K562 (cell line): ENCODE results near the gene NF1. TPM values are rescaled to one million over a fixed set of nuclear protein-coding genes. Genes with fewer than 3 reads are reported as not detected.

Experiments used
- ATAC-seq: fragments of 200-7000 bp; cut with Tn5 transposase; 3 replicates; pipeline ENCODE4 v1.9.1; 2020; ENCODE audit warnings: moderate library complexity
- BruUV-seq: library from RNA; stranded (reverse); fragments of 400-500 nt; replicated peaks from 2 replicates; lab custom pipeline; 2021; lab: Mats Ljungman, UMichigan
- CTCF ChIA-PET: fragments of 300-600 bp; formaldehyde crosslinking; extraction: SDS; loops from one replicate; lab custom pipeline; 2021; ENCODE audit warnings: low intra/inter-chr PET ratio; lab: Yijun Ruan, JAX
- POLR2A ChIA-PET: fragments of 300-600, 350-650 bp; sonication (Branson Sonifier 250); formaldehyde crosslinking; extraction: SDS; loops from one replicate; lab custom pipeline; 2021; ENCODE audit warnings: antibody characterized with exemption, inconsistent platforms; lab: Yijun Ruan, JAX
- DNase-seq, 4 experiments: peaks; one replicate each; pipeline versions ENCODE4 v3.0.0 to v3.0.0-alpha.2; 2011 to 2018; ENCODE audit warnings: low spot score in 3 of 4, mixed read lengths in 3 of 4; ENCODE audit errors: extremely low read depth in 1 of 4
- FAIRE-seq: peaks from 2 replicates; lab custom pipeline; 2011; peaks lifted over from hg19 to GRCh38; lab: Jason Lieb, UNC
- H2AFZ ChIP-seq: 2 replicates; pipeline ENCODE4 v1.6.0; 2011; ENCODE audit warnings: low read depth, low read length, control low read depth, inconsistent platforms
- H3K27ac ChIP-seq: fragments of 200-600 bp; 3 replicates; pipeline ENCODE4 v1.8.0; 2011; ENCODE audit warnings: low read depth, mild to moderate bottlenecking, control low read depth, inconsistent platforms, low read length, moderate library complexity, mixed read lengths; ENCODE audit errors: extremely low read depth
- H3K27me3 ChIP-seq, 2 experiments: fragments of 300-600 bp in 1 of 2; 2 replicates in 1 of 2; 3 replicates in 1 of 2; pipeline versions ENCODE4 v1.6.0 to v1.8.0; 2011; ENCODE audit warnings: inconsistent platforms in 2 of 2, low read length in 2 of 2, mild to moderate bottlenecking in 1 of 2, mixed read lengths in 1 of 2, moderate library complexity in 1 of 2; ENCODE audit not compliant: control insufficient read depth in 2 of 2, insufficient read depth in 2 of 2
- H3K36me3 ChIP-seq: fragments of 300-600 bp; 3 replicates; pipeline ENCODE4 v1.8.0; 2011; ENCODE audit warnings: mild to moderate bottlenecking, low read length, inconsistent platforms; ENCODE audit not compliant: control insufficient read depth, insufficient read depth
- H3K4me1 ChIP-seq, 2 experiments: fragments of 200-600 bp in 1 of 2; replicated peaks in 1 of 2; 2 replicates in 1 of 2; 3 replicates in 1 of 2; pipeline versions ENCODE4 v1.5.1 to v1.8.0; 2011; ENCODE audit warnings: inconsistent platforms in 2 of 2, low read length in 2 of 2, mild to moderate bottlenecking in 1 of 2, mixed read lengths in 1 of 2, moderate library complexity in 1 of 2; ENCODE audit not compliant: control insufficient read depth in 2 of 2, insufficient read depth in 2 of 2
- H3K4me2 ChIP-seq: 2 replicates; pipeline ENCODE4 v1.6.1; 2011; ENCODE audit warnings: low read length, control low read depth, inconsistent platforms, mixed read lengths; ENCODE audit not compliant: insufficient read depth
- H3K4me3 ChIP-seq: fragments of 200-600 bp; sonication (generic), shearing (Covaris generic); 2 replicates; pipeline ENCODE4 v1.5.1; 2016; ENCODE audit warnings: control low read depth, inconsistent platforms
- H3K79me2 ChIP-seq: fragments of 200-600 bp; 3 replicates; pipeline ENCODE4 v1.8.0; 2011; ENCODE audit warnings: low read length, inconsistent platforms; ENCODE audit not compliant: control insufficient read depth, insufficient read depth
- H3K9ac ChIP-seq, 2 experiments: 2 replicates each; pipeline versions ENCODE4 v1.6.0 to v1.6.1; 2011; ENCODE audit warnings: low read depth in 2 of 2, low read length in 2 of 2, control low read depth in 1 of 2, inconsistent platforms in 1 of 2, mild to moderate bottlenecking in 1 of 2, mixed read lengths in 1 of 2; ENCODE audit not compliant: insufficient read depth in 1 of 2
- H3K9me1 ChIP-seq: one replicate; pipeline ENCODE4 v1.6.0; 2011; ENCODE audit warnings: inconsistent platforms, mild to moderate bottlenecking, low read length, moderate library complexity; ENCODE audit not compliant: control insufficient read depth, insufficient read depth
- H3K9me3 ChIP-seq: replicated peaks from 2 replicates; pipeline ENCODE4 v1.5.1; 2011; ENCODE audit warnings: low read depth, low read length, inconsistent platforms; ENCODE audit not compliant: control insufficient read depth, insufficient read depth
- H4K20me1 ChIP-seq: replicated peaks from 2 replicates; pipeline ENCODE4 v1.6.1; 2011; ENCODE audit warnings: low read length, inconsistent platforms, mixed read lengths; ENCODE audit not compliant: control insufficient read depth, insufficient read depth
- BRD4 ChIP-seq: fragments of 200-600 bp; sonication (generic); IDR thresholded peaks from 2 replicates; pipeline ENCODE4 v1.6.1; 2017; ENCODE audit warnings: inconsistent platforms
- ELF2 ChIP-seq: fragments of 250-450 bp; sonication (Bioruptor Pico); IDR thresholded peaks from 2 replicates; pipeline ENCODE4 v1.5.0; 2021; ENCODE audit warnings: mild to moderate bottlenecking
- MTA1 ChIP-seq: fragments of 450-650 bp; IDR thresholded peaks from 2 replicates; pipeline ENCODE4 v1.6.1; 2017; ENCODE audit warnings: borderline replicate concordance
- NR2C1 ChIP-seq, 2 experiments: fragments of 450-650 bp; IDR thresholded peaks; 2 replicates each; pipeline ENCODE4 v1.6.1; 2017; ENCODE audit warnings: mild to moderate bottlenecking in 2 of 2, antibody characterized with exemption in 1 of 2, inconsistent platforms in 1 of 2, missing compliant biosample characterization in 1 of 2, missing genetic modification characterization in 1 of 2
- TFAM ChIP-seq: fragments of 250-450 bp; sonication (Bioruptor Pico); conservative IDR thresholded peaks from 2 replicates; pipeline ENCODE4 v1.5.0; 2021; ENCODE audit warnings: mild to moderate bottlenecking, moderate library complexity
- YY1 ChIP-seq, 3 experiments: IDR thresholded peaks; 2 replicates each; pipeline ENCODE4 v1.6.1; 2011; ENCODE audit warnings: low read length in 2 of 3, mild to moderate bottlenecking in 2 of 3, moderate library complexity in 2 of 3, borderline replicate concordance in 1 of 3, control low read depth in 1 of 3, low read depth in 1 of 3; ENCODE audit not compliant: insufficient read depth in 3 of 3, insufficient replicate concordance in 2 of 3, control insufficient read depth in 1 of 3, insufficient read length in 1 of 3; ENCODE audit errors: extremely low read depth in 1 of 3
- ZBTB12 ChIP-seq: fragments of 250-450 bp; sonication (Bioruptor Pico); IDR thresholded peaks from 2 replicates; pipeline ENCODE4 v1.4.0; 2020
- WGBS: fragments of 100-300 bp; shearing (Covaris generic); methylation state at CpG from one replicate; pipeline ENCODE4 v1.1.6; 2016; ENCODE audit warnings: low coverage, mixed read lengths; ENCODE audit not compliant: insufficient coverage; ENCODE audit errors: missing lambda C conversion rate; 5-methylcytosine and 5-hydroxymethylcytosine counted together
- in situ Hi-C: fragments of 300-500 bp; cut with MboI; formaldehyde crosslinking; loops from 4 replicates; pipeline ENCODE4 v1.15.0; 2018; ENCODE audit warnings: inconsistent platforms, mixed read lengths
- intact Hi-C: fragments of 100-400 bp; cut with micrococcal nuclease; formaldehyde crosslinking; loops from 2 replicates; pipeline ENCODE4 v1.14.2; 2022
- polyA plus RNA-seq, 8 experiments: library from polyadenylated mRNA; depleted of rRNA in 4 of 8; stranded (reverse) in 5 of 8; unstranded in 3 of 8; fragments of >200 nt; fragmentation: Nextera tagmentation in 2 of 8; fragmentation: Illumina TruSeq in 1 of 8; extraction: Ambion mirVana in 2 of 8; extraction: Trizol in 1 of 8; gene quantifications; 2 replicates each; pipeline versions ENCODE4 v1.2.1 to v1.2.3, GENCODE V29; 2011 to 2014; ENCODE audit warnings: inconsistent platforms in 1 of 8, missing spikeins in 1 of 8
- total RNA-seq, 7 experiments: library from RNA; depleted of rRNA in 6 of 7; stranded (reverse); fragments of >200 nt in 6 of 7; fragmentation: Illumina TruSeq in 2 of 7; extraction: Trizol in 2 of 7; gene quantifications; 2 replicates each; pipeline versions ENCODE4 v1.2.1 to v1.2.3, GENCODE V29; 2011 to 2021; ENCODE audit warnings: low replicate concordance in 1 of 7

NF1 gene
- total and polyA plus RNA-seq, 9 of the 15 experiments (the other 6 are each of a cell fraction or from before 2014, with no cell fraction given), result 3.4 to 41.9 (median 24.3) TPM

- Histone ChIP-seq H3K4me2 (no peak overlapping the region), H3K4me3 (no peak overlapping the region)
Observed at GRCh38 chr17:31310260-31310659, 215.5 kb downstream of the NF1 start.

GRCh38 chr17:31310886-31311285 lies 216.1 kb downstream of the NF1 start:
- 59% methylated on average over 5 of the region's 7 CpGs for WGBS
- no peaks in the 10 kb centered on the region for H3K9me1 ChIP-seq
- TF ChIP-seq MTA1 (no peak), TFAM (CRISPR knock-in tag) (no peak), ZBTB12 (no peak), NR2C1 (IDR thresholded peaks at IDR 0.05) (no peak), NR2C1 (tag; IDR thresholded peaks at IDR 0.05) (no peak)
- TF ChIP-seq, all 486 proteins: peak for 0
- Histone ChIP-seq H3K79me2 (peaks cover 2% of the 10 kb centered on the region; the same call in 1 of the 3 replicates), H2AFZ (no peak overlapping the region), H3K9ac (no peak overlapping the region), H3K36me3 (no peaks in the 10 kb centered on the region), H4K20me1 (peaks cover 7% of the 10 kb centered on the region; the same call in 1 of the 2 replicates), H3K4me2 (no peak overlapping the region), H3K9me3 (no peaks in the 10 kb centered on the region), H3K27me3 (no peaks in the 10 kb centered on the region), H3K27ac (no peak overlapping the region), H3K4me3 (no peak overlapping the region), H3K4me1 (peaks cover 12% of the 10 kb centered on the region in 2 experiments; a peak in 4 of 5 replicates)
- intact Hi-C loops, result no loop called here
- in situ Hi-C loops, result no loop called here
- ChIA-PET CTCF (no interaction called here), POLR2A (interaction anchor here (1.0 to 1.5 kb wide), 2 partner anchors 16 to 27 kb away, joined by 3 read pairs; no protein-coding TSS in a partner anchor)
- BruUV-seq, result no TSS peak
- no peak for ATAC-seq
- FAIRE-seq, result no peak
- DNase-seq, result no peak

More at GRCh38 chr17:31310260-31310659, 215.5 kb downstream of the NF1 start:
- Histone ChIP-seq H3K9me3 (no peaks in the 10 kb centered on the region), H2AFZ (no peak overlapping the region), H4K20me1 (peaks cover 7% of the 10 kb centered on the region; the same call in 1 of the 2 replicates), H3K27ac (no peak overlapping the region; the same call in 2 of the 3 replicates), H3K79me2 (peaks cover 3% of the 10 kb centered on the region; the same call in 2 of the 3 replicates), H3K4me1 (peaks cover 12% of the 10 kb centered on the region in 2 experiments; a peak in 4 of 5 replicates), H3K27me3 (no peaks in the 10 kb centered on the region), H3K36me3 (no peaks in the 10 kb centered on the region), H3K9ac (no peak overlapping the region), H3K9me1 (no peaks in the 10 kb centered on the region)
- 18% methylated on average over 2 of the region's 2 CpGs for WGBS
- POLR2A ChIA-PET, result interaction anchor here (0.6 to 1.0 kb wide), 4 partner anchors 8 to 257 kb away, joined by 3 read pairs; no protein-coding TSS in a partner anchor
- ATAC-seq (peak; percentile 34; the same call in 1 of the 3 replicates), FAIRE-seq (no peak), DNase-seq (no peak)
- TF ChIP-seq YY1 (IDR thresholded peaks at IDR 0.05; ENCODE audit: borderline replicate concordance in 1 of 3, control insufficient read depth in 1 of 3, extremely low read depth in 1 of 3, insufficient read depth in 3 of 3, insufficient read length in 1 of 3, insufficient replicate concordance in 2 of 3, low read depth in 1 of 3, low read length in 2 of 3), result peak in 1 of 3 experiments; percentile 35
- no peak for TF ChIP-seq ELF2 (CRISPR knock-in tag)
- TF ChIP-seq BRD4, result 0 out of 2 replicates have a peak, but pooled peaks have one; percentile 11
- no TSS peak for BruUV-seq
- CTCF ChIA-PET, result no interaction called here
- intact Hi-C loops, result no loop called here
- in situ Hi-C loops, result no loop called here
